ENCODE results near the gene RAB11FIP4. TPM values are rescaled to one million over a fixed set of nuclear protein-coding genes. Genes with fewer than 3 reads are reported as not detected.

RAB11FIP4 gene
- total RNA-seq, 3 donors from 2014 or later = 1.9 to 18.7 (median 11.8) TPM

DNA sequence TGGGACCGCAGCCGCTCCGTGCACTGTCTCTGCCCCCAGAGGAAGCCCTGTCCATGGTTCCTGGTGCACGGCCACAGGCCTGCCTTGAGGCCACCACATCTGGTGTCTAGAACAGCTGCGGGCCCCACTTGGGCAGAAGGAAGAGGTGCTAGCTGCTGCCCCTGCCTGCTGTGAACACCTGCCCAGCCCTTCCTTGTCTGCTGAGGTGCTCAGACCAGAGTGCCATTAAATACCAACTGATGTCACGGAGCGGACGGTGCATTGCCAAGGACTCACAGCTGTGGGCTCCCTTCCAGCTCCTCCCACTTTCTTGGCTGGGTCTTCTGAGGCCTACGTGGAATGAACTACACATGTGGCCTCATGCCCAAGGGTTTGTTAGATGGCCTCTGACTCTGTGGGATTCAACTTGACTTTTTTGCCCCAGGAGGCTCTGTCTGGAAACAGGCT, 146.1 kb downstream of the RAB11FIP4 start:
- DNase-seq (ENCODE audit: low spot score in 2 of 2) = peak; percentile 74 to 75
- Histone ChIP-seq H3K9me3 (no peaks in the 10 kb centered on the region), H3K4me3 (no peak overlapping the region), H3K27ac (peak overlapping the region; percentile 48 to 73), H3K27me3 (no peaks in the 10 kb centered on the region), H3K36me3 (no peaks in the 10 kb centered on the region), H3K4me1 (peaks cover 0 to 11% of the 10 kb centered on the region in 2 donors)
- intact Hi-C loops (cut with DNase I; ENCODE audit: low total_unique reads) = loop anchor here (5.0 kb wide), 1 partner anchor 1320 kb away; no protein-coding TSS in a partner anchor
- no peak for TF ChIP-seq POLR2AphosphoS5 (IDR thresholded peaks at IDR 0.05)
- no peak for TF ChIP-seq CTCF (IDR thresholded peaks at IDR 0.05)
- no peak for TF ChIP-seq POLR2A (IDR thresholded peaks at IDR 0.05)

GRCh38 chr17:31538080-31538762, 146.7 kb downstream of the RAB11FIP4 start:
- H3K4me3 ChIP-seq = no peak overlapping the region
- intact Hi-C loops (cut with DNase I; ENCODE audit: low total_unique reads) = loop anchor here (5.0 kb wide), 1 partner anchor 1321 kb away; no protein-coding TSS in a partner anchor
- no peaks in the 10 kb centered on the region for H3K9me3 ChIP-seq
- H3K27ac ChIP-seq = peak overlapping the region; percentile 48 to 73
- TF ChIP-seq POLR2AphosphoS5 (IDR thresholded peaks at IDR 0.05) (no peak), CTCF (IDR thresholded peaks at IDR 0.05) (no peak), POLR2A (IDR thresholded peaks at IDR 0.05) (no peak)
- DNase-seq (ENCODE audit: low spot score in 2 of 2) = no peak
- no peaks in the 10 kb centered on the region for H3K27me3 ChIP-seq
- H3K4me1 ChIP-seq = peaks cover 0 to 11% of the 10 kb centered on the region in 2 donors
- H3K36me3 ChIP-seq = no peaks in the 10 kb centered on the region

GRCh38 chr17:31540602-31541307, 149.3 kb downstream of the RAB11FIP4 start:
- intact Hi-C loops (cut with DNase I; ENCODE audit: low total_unique reads) = no loop called here
- H3K4me3 ChIP-seq = no peak overlapping the region
- peaks cover 0 to 11% of the 10 kb centered on the region in 2 donors for H3K4me1 ChIP-seq
- no peaks in the 10 kb centered on the region for H3K9me3 ChIP-seq
- H3K36me3 ChIP-seq = no peaks in the 10 kb centered on the region
- no peak overlapping the region for H3K27ac ChIP-seq
- no peak for DNase-seq (ENCODE audit: low spot score in 2 of 2)
- TF ChIP-seq POLR2AphosphoS5 (IDR thresholded peaks at IDR 0.05) = no peak
- no peak for TF ChIP-seq POLR2A (IDR thresholded peaks at IDR 0.05)
- H3K27me3 ChIP-seq = no peaks in the 10 kb centered on the region

DNA sequence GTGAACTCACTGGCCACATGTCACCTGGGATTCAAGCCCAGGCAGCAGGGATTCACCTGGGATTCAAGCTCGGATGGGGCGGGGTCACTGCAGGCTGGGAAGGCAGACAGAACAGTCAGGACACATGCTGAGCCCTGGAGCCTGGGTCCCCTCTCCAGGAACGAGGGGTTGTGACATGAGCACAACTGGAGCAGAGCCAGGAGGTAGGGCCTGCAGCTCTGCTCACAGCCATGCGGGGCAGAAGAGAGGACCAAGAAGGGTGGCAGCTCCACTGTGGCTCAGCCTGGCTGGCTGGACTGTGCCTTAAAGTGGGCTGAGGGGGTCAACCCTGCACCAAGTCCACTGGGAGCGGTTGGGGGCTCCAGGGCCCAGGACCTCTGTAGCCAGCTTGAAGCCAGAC, 150.1 kb downstream of the RAB11FIP4 start:
- no peaks in the 10 kb centered on the region for H3K27me3 ChIP-seq
- TF ChIP-seq POLR2AphosphoS5 (IDR thresholded peaks at IDR 0.05) (no peak), CTCF (IDR thresholded peaks at IDR 0.05) (peak in 1 of 3 donors; percentile 12)
- no peaks in the 10 kb centered on the region for H3K36me3 ChIP-seq
- intact Hi-C loops (cut with DNase I; ENCODE audit: low total_unique reads) = no loop called here
- H3K9me3 ChIP-seq = no peaks in the 10 kb centered on the region
- DNase-seq (ENCODE audit: low spot score in 2 of 2) = no peak
- no peak overlapping the region for H3K27ac ChIP-seq
- no peak overlapping the region for H3K4me3 ChIP-seq
- H3K4me1 ChIP-seq = peaks cover 0 to 11% of the 10 kb centered on the region in 2 donors

DNA sequence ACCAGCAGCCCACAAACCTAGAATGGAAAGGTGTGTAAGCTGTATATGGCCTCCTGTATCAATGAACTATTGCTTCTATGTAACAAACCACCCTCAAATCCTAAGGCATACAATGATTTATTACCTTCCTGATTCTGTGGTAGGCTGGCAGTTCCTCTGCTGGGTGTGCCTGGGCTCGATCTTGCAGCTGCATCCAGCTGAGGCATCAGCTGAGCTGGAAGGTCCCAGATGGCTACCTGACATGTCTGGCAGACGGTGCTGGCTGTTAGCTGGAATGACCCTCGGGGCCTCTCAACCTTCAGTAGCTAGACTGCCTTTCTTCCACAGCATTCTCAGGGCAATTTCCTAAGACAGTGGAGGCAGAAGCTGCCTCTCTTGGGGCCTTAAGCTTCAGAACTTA, 152.7 kb downstream of the RAB11FIP4 start:
- Histone ChIP-seq H3K4me1 (no peaks in the 10 kb centered on the region), H3K4me3 (no peak overlapping the region), H3K27ac (no peak overlapping the region), H3K36me3 (no peaks in the 10 kb centered on the region), H3K9me3 (no peaks in the 10 kb centered on the region), H3K27me3 (no peaks in the 10 kb centered on the region)
- intact Hi-C loops (cut with DNase I; ENCODE audit: low total_unique reads) = no loop called here
- TF ChIP-seq POLR2AphosphoS5 (IDR thresholded peaks at IDR 0.05) = no peak
- TF ChIP-seq POLR2A (IDR thresholded peaks at IDR 0.05) = no peak
- TF ChIP-seq CTCF (IDR thresholded peaks at IDR 0.05) = no peak
- DNase-seq (ENCODE audit: low spot score in 2 of 2) = no peak

Data from breast epithelium (tissue), 4 donors.